ENCODE results near the gene GJB5.

DNA sequence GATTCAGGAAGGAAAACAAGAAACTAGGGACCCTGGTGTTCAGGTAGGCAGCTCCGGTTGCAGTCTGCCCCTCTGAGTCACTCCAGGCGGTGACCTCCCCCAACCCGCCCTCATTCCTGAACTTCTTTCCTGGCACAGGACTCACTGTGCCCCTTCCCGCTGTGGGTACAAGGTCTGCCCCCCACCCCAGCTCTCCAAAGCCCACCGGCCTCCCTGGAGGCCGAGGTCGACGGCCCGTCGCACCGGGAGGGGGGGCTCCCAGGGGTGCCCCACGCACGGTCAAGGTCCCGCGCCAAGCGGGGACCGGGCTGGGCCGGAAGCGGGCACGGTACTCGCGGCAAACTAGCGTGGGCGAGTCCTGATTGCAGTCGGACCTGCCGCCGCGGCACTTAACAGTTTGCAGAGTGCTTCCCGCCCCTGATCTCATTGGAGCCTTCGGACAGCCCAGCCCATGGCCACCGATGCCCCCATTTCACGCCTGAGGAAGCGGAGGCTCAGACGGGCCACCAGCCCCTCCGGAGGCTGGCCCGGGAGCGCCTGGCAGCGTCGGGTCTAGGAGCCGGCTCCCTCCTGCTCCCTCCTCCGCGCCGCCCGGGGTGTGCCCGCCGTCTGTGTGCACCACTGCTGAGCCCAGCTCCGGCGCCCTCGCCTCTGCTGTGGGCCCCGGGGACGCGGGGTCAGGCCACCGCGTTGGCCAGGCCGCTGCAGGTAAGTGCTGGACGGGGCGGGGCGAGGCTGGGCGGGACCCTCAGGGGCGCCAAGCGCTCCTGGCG, 26.4 kb downstream of the GJB5 start, which contains the start of gene GJB3:
- TF ChIP-seq, protein P1, sequence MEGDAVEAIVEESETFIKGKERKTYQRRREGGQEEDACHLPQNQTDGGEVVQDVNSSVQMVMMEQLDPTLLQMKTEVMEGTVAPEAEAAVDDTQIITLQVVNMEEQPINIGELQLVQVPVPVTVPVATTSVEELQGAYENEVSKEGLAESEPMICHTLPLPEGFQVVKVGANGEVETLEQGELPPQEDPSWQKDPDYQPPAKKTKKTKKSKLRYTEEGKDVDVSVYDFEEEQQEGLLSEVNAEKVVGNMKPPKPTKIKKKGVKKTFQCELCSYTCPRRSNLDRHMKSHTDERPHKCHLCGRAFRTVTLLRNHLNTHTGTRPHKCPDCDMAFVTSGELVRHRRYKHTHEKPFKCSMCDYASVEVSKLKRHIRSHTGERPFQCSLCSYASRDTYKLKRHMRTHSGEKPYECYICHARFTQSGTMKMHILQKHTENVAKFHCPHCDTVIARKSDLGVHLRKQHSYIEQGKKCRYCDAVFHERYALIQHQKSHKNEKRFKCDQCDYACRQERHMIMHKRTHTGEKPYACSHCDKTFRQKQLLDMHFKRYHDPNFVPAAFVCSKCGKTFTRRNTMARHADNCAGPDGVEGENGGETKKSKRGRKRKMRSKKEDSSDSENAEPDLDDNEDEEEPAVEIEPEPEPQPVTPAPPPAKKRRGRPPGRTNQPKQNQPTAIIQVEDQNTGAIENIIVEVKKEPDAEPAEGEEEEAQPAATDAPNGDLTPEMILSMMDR (IDR thresholded peaks at IDR 0.05), result no peak
- no peak for TF ChIP-seq POLR2A (IDR thresholded peaks at IDR 0.05; ENCODE audit: low read depth)
- no peak for TF ChIP-seq EP300 (IDR thresholded peaks at IDR 0.05)

Measured in esophagus muscularis mucosa (tissue), 4 donors.